Middle frontal gyrus (tissue), 1 donor: ENCODE data around the gene AQP9.

ENCODE experiments used
- DNase-seq: peaks from one replicate; pipeline ENCODE4 v3.0.0-alpha.2; 2015; ENCODE audit warnings: low spot score; ENCODE audit errors: extremely low spot score

The AQP9 gene

DNA sequence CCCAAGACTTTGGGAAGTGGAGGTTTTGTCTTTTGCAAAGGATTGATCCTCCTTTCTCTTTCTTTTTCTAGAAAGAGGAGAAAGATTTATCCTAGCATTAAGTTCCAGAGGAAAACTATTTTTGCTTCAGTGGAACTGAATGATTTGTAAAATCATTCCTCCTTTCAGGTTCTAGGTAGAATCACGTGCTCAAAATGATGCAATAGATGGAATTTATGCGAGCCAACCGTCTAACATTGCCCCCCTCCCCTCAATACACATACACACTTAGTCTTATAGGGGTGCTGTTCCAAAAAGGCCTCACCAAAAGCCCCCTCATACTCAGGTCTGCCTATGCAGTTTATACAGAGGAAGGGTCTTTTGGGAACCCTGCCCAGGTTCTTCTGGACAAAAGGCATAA is 85.3 kb downstream of the AQP9 start:
- DNase-seq, result no peak

- DNase-seq, result no peak
Observed at GRCh38 chr15:58224068-58224467, 85.9 kb downstream of the AQP9 start.

- peak; percentile 36 for DNase-seq
Observed at GRCh38 chr15:58227706-58228543, 89.7 kb downstream of the AQP9 start.

GRCh38 chr15:58228718-58229117 is 90.5 kb downstream of the AQP9 start:
- DNase-seq, result no peak

GRCh38 chr15:58229297-58229768 is 91.2 kb downstream of the AQP9 start:
- peak; percentile 24 for DNase-seq

DNA sequence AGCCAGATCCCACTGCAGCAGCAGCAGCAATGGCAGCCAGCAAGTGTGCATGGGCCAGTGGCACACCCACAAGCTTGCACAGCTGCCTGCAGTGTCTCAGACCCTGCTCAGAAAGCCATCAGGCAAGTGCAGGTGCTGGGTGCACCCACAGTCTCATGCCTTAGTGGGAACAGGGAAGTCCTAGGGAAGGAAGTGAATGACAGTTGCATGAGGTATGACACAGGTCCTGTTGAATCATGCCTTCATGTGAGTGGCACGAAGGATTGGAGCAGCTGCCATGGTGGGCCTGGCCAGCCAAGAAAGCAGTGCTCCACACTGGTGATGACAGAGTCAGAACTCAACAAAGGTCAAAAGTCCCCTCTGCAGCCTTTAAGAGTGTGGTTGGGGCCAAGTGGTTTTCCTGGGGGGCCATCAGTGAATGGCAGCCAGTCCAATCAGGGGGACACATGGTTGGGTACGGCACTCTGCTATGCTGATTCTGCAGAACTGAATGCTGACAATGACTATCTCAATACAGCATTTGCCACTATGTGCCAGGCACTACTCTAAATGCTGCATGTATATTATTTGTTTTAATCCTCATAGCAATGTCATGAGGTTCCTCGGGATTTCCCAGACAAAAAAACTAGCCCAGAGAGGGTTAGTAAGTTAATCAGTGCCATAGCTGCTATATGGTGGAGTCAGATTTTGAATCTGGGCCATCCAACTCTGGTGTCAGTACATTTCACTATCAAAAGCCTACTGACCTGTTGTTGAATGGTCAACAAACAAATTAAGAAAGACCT is 94.3 kb downstream of the AQP9 start:
- no peak for DNase-seq

GRCh38 chr15:58233341-58233740 is 95.2 kb downstream of the AQP9 start:
- DNase-seq, result no peak
